Stomach (tissue), 4 donors: ENCODE data around the gene PSEN1.

Experiments used
- CTCF ChIP-seq, 7 experiments: fragments of 450-650 bp in 4 of 7; fragments of 200-600 bp in 3 of 7; sonication (generic) in 3 of 7; IDR thresholded peaks; one replicate each; pipeline ENCODE4 v1.5.1; 2016 to 2019; ENCODE audit warnings: antibody characterized with exemption in 7 of 7, control low read depth in 2 of 7, mild to moderate bottlenecking in 1 of 7
- POLR2A ChIP-seq, 4 donors: fragments of 450-650 bp; IDR thresholded peaks; one replicate each; pipeline ENCODE4 v1.6.1; 2016; ENCODE audit warnings: antibody characterized with exemption in 4 of 4, control low read depth in 2 of 4, mild to moderate bottlenecking in 1 of 4, moderate library complexity in 1 of 4

GRCh38 chr14:73258076-73258475 lies 121.8 kb downstream of the PSEN1 start:
- TF ChIP-seq CTCF (IDR thresholded peaks at IDR 0.05), result no peak
- no peak for TF ChIP-seq POLR2A (IDR thresholded peaks at IDR 0.05)
